ENCODE measurements around the gene EPGN. TPM values are rescaled to one million over a fixed set of nuclear protein-coding genes. Genes with fewer than 3 reads are reported as not detected.

EPGN gene, protein sequence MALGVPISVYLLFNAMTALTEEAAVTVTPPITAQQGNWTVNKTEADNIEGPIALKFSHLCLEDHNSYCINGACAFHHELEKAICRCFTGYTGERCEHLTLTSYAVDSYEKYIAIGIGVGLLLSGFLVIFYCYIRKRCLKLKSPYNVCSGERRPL
- total RNA-seq, result 1.6 TPM
- polyA plus RNA-seq (ENCODE audit: insufficient read depth, low read depth, low replicate concordance), result not detected
- long read RNA-seq, donor 1, result 0 reads
- long read RNA-seq, donor 2, result 0 reads
- long read RNA-seq, donor 3, partial matches to known transcripts, result 0 of 1 reads
- long read RNA-seq, donor 3, other reads (novel, unspliced or antisense), result 0 of 1 reads
- long read RNA-seq, donor 4, result 0 reads
- long read RNA-seq, donor 5, result 0 reads
- long read RNA-seq, donor 6, result 0 reads
- long read RNA-seq, donor 7, result 0 reads
- long read RNA-seq, donor 8, result 0 reads
- long read RNA-seq, donor 9, result 0 reads
- long read RNA-seq, donor 10, result 0 reads

DNA sequence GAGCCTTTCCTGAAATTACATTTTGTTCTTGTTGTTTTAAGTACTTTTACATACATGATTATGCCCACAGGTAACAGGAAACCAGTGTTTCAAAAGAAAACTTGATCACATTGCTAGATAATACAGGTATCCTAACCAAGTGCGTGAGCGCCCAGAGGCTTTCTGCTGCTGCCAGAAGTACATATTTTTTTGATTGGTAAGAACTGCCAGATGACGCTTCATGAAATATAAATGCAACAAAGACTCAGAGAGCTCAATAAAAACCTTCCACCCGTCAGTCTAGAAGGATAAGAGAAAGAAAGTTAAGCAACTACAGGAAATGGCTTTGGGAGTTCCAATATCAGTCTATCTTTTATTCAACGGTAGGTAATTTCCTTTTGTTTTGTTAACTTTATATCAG is at the start of gene EPGN:
EPGN (plus strand) TSS at position 256 of the 400 bp plus-strand sequence; CDS start at position 320, 64 bp downstream.
- Histone ChIP-seq H3K4me1 (ENCODE audit: control insufficient read depth in 2 of 3, insufficient read depth in 2 of 3, low read depth in 1 of 3, low read length in 3 of 3) (no peaks in the 10 kb centered on the region), H3K4me3 (ENCODE audit: low read length in 3 of 3) (no peak within 1 kb of the TSS), H3K36me3 (ENCODE audit: control insufficient read depth in 2 of 3, insufficient read depth in 3 of 3, low read length in 3 of 3) (no peaks in the 10 kb centered on the region), H3K27me3 (ENCODE audit: control insufficient read depth, insufficient read depth, low read length) (no peaks in the 10 kb centered on the region), H3K9ac (ENCODE audit: low read length in 3 of 3) (no peak within 1 kb of the TSS), H3K27ac (ENCODE audit: low read depth in 2 of 2, low read length in 2 of 2) (no peak within 1 kb of the TSS), H3K9me3 (ENCODE audit: control insufficient read depth in 2 of 3, insufficient read depth in 1 of 3, low read length in 3 of 3) (no peaks in the 10 kb centered on the region)
- intact Hi-C loops (cut with DNase I), result no loop called here
- DNase-seq (no peak), FAIRE-seq (no peak)
- TF ChIP-seq, protein P1, sequence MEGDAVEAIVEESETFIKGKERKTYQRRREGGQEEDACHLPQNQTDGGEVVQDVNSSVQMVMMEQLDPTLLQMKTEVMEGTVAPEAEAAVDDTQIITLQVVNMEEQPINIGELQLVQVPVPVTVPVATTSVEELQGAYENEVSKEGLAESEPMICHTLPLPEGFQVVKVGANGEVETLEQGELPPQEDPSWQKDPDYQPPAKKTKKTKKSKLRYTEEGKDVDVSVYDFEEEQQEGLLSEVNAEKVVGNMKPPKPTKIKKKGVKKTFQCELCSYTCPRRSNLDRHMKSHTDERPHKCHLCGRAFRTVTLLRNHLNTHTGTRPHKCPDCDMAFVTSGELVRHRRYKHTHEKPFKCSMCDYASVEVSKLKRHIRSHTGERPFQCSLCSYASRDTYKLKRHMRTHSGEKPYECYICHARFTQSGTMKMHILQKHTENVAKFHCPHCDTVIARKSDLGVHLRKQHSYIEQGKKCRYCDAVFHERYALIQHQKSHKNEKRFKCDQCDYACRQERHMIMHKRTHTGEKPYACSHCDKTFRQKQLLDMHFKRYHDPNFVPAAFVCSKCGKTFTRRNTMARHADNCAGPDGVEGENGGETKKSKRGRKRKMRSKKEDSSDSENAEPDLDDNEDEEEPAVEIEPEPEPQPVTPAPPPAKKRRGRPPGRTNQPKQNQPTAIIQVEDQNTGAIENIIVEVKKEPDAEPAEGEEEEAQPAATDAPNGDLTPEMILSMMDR (IDR thresholded peaks at IDR 0.05; ENCODE audit: borderline replicate concordance, extremely low read depth, insufficient read depth), result no peak

DNA sequence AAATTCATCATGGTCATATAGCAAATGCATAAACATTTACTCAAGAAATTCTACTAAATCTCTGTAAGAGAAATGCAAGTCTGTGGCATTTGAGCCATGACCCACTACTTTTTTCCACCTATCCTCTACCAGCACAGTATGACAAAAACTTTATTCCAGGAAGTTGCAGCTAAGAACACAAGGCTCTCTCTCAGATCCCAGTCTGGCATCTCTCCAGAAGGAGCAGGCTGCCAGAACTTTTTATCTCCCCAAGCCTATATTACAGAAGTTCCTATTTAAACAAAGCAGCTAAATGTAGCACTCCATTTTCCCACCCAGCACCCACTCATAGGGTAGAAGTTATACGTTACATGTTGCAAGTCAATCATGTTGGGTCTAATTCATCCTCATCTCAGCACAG is 49.3 kb upstream of the EPGN start:
- no peaks in the 10 kb centered on the region for H3K27me3 ChIP-seq (ENCODE audit: control insufficient read depth, insufficient read depth, low read length)
- no peaks in the 10 kb centered on the region for H3K9me3 ChIP-seq (ENCODE audit: control insufficient read depth in 2 of 3, insufficient read depth in 1 of 3, low read length in 3 of 3)
- peak in 1 of 5 donors; percentile 30 for DNase-seq
- H3K4me3 ChIP-seq (ENCODE audit: low read length in 3 of 3), result no peak overlapping the region
- H3K4me1 ChIP-seq (ENCODE audit: control insufficient read depth in 2 of 3, insufficient read depth in 2 of 3, low read depth in 1 of 3, low read length in 3 of 3), result no peaks in the 10 kb centered on the region
- FAIRE-seq, result no peak
- no peak overlapping the region for H3K27ac ChIP-seq (ENCODE audit: low read depth in 2 of 2, low read length in 2 of 2)
- H3K36me3 ChIP-seq (ENCODE audit: control insufficient read depth in 2 of 3, insufficient read depth in 3 of 3, low read length in 3 of 3), result no peaks in the 10 kb centered on the region
- no peak overlapping the region for H3K9ac ChIP-seq (ENCODE audit: low read length in 3 of 3)
- TF ChIP-seq, protein P1 (IDR thresholded peaks at IDR 0.05; ENCODE audit: borderline replicate concordance, extremely low read depth, insufficient read depth), result no peak
- intact Hi-C loops (cut with DNase I), result no loop called here

DNA sequence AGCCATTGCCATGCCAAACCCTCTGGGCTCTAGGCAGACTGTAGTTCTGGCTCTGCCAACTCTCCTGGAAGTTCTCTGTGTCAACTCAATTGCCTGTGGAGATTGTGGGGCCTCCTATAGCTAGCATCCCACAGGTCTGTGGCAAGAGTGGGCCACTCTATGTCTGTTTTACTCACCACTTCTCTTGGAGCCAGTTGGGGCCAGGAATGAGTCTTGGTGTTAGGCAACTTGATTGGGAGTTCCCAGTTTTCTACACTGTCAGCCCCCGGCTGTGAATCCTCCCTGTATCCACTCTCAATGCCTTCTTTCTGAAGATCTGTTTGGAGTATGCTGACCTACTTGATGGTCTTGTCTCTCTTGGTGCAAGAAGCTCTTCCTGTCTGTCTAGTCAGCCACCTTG is 48.2 kb upstream of the EPGN start:
- Histone ChIP-seq H3K4me3 (ENCODE audit: low read length in 3 of 3) (no peak overlapping the region), H3K4me1 (ENCODE audit: control insufficient read depth in 2 of 3, insufficient read depth in 2 of 3, low read depth in 1 of 3, low read length in 3 of 3) (no peaks in the 10 kb centered on the region), H3K9me3 (ENCODE audit: control insufficient read depth in 2 of 3, insufficient read depth in 1 of 3, low read length in 3 of 3) (no peaks in the 10 kb centered on the region), H3K9ac (ENCODE audit: low read length in 3 of 3) (no peak overlapping the region), H3K27me3 (ENCODE audit: control insufficient read depth, insufficient read depth, low read length) (no peaks in the 10 kb centered on the region), H3K27ac (ENCODE audit: low read depth in 2 of 2, low read length in 2 of 2) (no peak overlapping the region), H3K36me3 (ENCODE audit: control insufficient read depth in 2 of 3, insufficient read depth in 3 of 3, low read length in 3 of 3) (no peaks in the 10 kb centered on the region)
- intact Hi-C loops (cut with DNase I), result no loop called here
- TF ChIP-seq, protein P1 (IDR thresholded peaks at IDR 0.05; ENCODE audit: borderline replicate concordance, extremely low read depth, insufficient read depth), result no peak
- FAIRE-seq (no peak), DNase-seq (no peak)
